Left lobe of liver (tissue), 2 donors: ENCODE data around the gene LMF1. TPM values are rescaled to one million over a fixed set of nuclear protein-coding genes. Genes with fewer than 3 reads are reported as not detected.
"Not testable (repeated sequence)": the region's sequence is repeated elsewhere in the genome, so short reads cannot be mapped to it uniquely, and the experiment has no call there.

Source experiments
- ATAC-seq: fragments of 200-7000 bp; cut with Tn5 transposase; one replicate; pipeline ENCODE4 v1.9.1; 2020; ENCODE audit warnings: mild to moderate bottlenecking, moderate library complexity
- DNase-seq: peaks from one replicate; pipeline ENCODE4 v3.0.0-alpha.2; 2020; ENCODE audit warnings: low spot score
- total RNA-seq: library from RNA; stranded (reverse); gene quantifications from one replicate; pipeline ENCODE4 v1.2.1, GENCODE V29; 2021
- donor health status: DM: no; HTN: no; CAD: no; lungs with moderate emphysema.
- donor health status: DM: no; HTN: yes; CAD: no.

The LMF1 gene
- total RNA-seq, 1 donor from 2014 or later, result 13.5 TPM

DNA sequence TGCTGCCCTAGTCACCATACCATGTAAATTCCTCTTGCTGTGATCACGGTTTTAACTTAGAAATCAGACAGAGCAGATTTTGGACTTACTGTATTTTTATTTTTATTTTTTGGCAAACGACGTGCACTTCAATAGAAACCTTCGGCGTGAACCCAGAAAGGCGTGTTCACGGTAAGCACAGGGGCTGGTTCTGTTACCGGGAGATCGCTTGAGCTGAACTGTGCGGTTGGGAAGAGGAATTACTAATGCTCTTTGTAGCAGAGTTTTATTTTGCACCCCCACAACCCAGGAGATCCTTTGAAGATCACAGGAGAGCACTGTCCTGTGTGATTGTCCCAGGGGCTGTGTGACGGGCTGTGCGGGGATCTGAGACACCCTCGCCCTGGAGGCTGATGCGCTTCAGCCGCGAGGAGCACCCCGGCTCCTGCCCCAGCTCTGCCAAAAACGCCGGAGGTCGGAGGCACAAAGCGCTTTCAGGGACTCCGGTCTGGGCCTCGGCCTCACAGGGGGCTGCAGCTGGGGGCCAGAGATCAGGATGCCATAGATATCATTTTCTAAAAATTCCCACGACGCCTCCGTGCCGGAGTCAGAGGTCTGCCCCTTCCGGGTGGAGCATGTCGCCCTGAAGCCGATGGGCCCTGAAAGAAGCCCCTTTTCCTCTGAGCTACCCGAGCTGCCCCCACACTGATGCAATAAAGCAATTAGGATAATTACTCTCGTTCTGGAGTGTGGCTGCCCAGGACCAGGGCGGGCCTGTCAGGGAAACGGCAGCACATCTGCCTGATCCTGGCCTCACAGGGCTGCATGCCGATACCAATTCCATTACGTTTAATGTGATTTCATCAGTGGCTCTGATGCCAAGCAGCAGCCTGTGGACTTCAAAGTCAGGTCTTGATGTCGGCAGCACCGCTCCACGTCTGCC lies 71.8 kb downstream of the LMF1 start:
- ATAC-seq (no peak), DNase-seq (no peak)

- ATAC-seq (no peak), DNase-seq (no peak)
Measured at GRCh38 chr16:898216-898615, 72.6 kb downstream of the LMF1 start.

- ATAC-seq (no peak), DNase-seq (no peak)
Measured at GRCh38 chr16:897701-898100, 73.1 kb downstream of the LMF1 start.

- ATAC-seq, result no peak
Measured at GRCh38 chr16:897200-897543, 73.6 kb downstream of the LMF1 start.

DNA sequence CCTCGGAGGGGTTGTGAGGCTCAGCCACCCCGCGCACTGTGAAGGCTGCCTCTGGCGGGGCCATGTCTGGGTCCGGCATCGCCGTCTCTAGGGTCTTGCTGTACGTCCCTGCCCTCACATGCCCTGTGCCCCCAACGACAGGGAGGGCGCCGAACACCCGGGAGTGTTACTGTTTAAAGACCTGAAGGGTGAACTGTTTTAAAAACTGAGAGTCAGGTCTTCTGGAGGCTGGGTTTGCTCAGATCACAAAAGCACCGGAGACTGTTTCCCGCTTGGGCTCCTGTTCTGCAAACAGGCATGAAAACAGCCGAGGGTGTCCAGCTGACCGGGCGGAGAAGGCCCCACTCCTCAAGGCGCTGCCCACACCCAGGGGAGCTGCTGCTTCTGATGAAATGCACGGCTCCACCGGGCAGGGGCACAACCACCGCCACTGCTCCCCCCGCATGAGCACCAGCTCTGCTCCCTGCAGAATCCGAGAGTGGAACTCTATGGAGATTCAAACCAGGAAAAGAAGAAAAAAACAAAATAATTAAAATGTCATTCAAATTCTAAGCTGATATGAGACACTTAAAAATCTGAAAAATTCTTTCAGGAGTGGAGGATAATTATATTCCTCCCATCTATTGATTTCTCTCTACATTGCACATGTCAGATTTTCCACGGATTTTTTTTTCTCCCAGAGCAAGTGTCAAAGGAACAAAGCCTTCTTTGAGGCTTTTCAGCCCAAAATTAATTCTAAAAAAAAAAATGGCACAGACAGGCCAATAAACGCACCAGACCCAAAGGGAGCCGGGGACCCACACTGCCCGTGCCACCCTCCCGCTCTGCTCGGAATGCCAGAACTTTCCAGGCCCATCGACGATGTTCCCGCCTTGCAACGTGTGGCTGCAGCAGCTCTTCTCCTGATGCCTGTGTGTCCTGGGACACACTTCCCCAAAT lies 74.3 kb downstream of the LMF1 start:
- no peak for DNase-seq

More at GRCh38 chr16:897200-897543, 73.6 kb downstream of the LMF1 start:
- no peak for DNase-seq

GRCh38 chr16:895371-895770 lies 75.4 kb downstream of the LMF1 start:
- ATAC-seq (no peak), DNase-seq (no peak)

More for the DNA sequence above, 74.3 kb downstream of the LMF1 start:
- no peak for ATAC-seq

GRCh38 chr16:894841-895240 lies 75.9 kb downstream of the LMF1 start:
- ATAC-seq (no peak), DNase-seq (no peak)

GRCh38 chr16:894136-894535 lies 76.6 kb downstream of the LMF1 start:
- ATAC-seq (no peak), DNase-seq (no peak)

GRCh38 chr16:893360-893759 lies 77.4 kb downstream of the LMF1 start:
- DNase-seq (no peak), ATAC-seq (no peak)

DNA sequence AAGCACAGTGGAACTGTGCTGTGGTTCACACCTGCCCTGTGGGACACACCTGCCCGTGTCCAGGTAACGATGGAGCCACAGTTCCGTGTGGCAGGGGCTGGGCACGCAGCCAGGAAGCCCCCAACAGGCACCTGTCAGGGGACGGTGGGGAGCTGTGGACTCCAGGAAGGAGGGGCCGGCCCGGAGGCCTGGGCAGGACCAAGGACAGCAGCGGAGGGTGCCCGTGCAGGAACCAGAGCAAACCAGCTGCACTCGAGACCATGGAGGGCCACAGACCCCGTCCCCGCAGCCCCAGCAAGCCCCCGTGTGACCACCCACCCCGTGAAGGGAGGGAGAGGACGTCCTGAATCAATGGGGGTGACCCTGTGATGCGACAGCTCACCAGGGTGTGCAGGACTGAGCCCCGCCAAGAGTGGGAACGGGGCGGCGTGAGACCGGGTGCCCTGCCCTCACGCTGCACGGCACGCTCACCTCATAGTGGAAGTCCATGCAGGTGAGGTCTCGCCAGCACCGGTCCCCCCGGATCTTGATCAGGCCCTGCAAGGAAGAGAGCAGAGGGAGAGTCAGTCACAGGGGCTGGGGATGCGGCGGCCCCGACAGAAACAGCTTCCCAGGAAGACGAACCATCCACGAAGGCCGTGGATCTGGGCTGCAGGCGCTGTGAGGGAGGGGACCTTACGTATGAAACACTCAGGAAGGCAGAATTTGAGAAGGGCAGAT lies 78.1 kb downstream of the LMF1 start:
- ATAC-seq (no peak), DNase-seq (no peak)

- no peak for ATAC-seq
Measured at GRCh38 chr16:892006-892405, 78.8 kb downstream of the LMF1 start.

GRCh38 chr16:891353-891740 lies 79.4 kb downstream of the LMF1 start:
- DNase-seq (no peak), ATAC-seq (no peak)

More at GRCh38 chr16:892006-892405, 78.8 kb downstream of the LMF1 start:
- no peak for DNase-seq

GRCh38 chr16:890716-891352 lies 80.0 kb downstream of the LMF1 start:
- ATAC-seq, result no peak
- no peak for DNase-seq

GRCh38 chr16:890217-890616 lies 80.6 kb downstream of the LMF1 start:
- DNase-seq (no peak), ATAC-seq (no peak)

DNA sequence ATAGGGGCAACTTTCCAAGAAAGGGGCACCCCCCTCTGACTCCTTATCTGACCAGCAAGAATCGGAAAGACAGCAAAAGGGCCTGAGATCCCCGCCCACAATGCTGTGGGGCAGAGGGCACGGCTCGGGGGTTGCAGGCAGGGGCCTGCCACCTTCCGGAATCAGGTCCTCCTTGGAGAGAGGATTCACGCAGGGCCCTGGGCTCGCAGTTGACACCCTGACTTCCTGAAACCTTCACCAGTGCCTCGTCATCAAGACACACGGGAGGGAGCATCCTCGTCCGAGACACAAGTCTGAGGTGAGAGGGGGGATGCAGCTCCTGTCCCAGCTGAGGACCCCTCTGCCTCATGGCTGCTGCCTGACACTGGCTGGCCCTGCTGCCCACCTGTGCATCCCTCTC lies 81.2 kb downstream of the LMF1 start:
- no peak for DNase-seq
- ATAC-seq, result no peak

GRCh38 chr16:888901-889570 lies 81.7 kb downstream of the LMF1 start:
- no peak for DNase-seq
- no peak for ATAC-seq

DNA sequence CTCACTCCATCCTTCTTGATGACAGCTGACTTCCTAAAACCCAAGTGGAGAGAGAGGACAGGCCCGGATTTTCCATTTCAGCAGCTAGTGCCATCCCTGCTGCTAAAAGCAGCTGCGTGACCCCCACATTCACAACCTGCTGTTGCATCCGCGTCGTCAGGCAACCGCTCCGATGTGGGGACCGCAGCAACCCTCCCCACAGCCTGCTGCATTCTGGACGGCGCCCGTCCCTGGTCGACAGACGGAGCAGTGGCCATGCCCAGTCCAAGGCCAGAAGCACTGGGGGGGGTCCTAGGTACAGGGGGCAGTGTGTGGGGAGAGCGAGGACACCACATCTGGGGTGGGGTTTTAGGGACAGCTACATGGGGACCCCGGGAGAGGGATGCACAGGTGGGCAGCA lies 82.3 kb downstream of the LMF1 start:
- not testable (repeated sequence) for DNase-seq, ATAC-seq

DNA sequence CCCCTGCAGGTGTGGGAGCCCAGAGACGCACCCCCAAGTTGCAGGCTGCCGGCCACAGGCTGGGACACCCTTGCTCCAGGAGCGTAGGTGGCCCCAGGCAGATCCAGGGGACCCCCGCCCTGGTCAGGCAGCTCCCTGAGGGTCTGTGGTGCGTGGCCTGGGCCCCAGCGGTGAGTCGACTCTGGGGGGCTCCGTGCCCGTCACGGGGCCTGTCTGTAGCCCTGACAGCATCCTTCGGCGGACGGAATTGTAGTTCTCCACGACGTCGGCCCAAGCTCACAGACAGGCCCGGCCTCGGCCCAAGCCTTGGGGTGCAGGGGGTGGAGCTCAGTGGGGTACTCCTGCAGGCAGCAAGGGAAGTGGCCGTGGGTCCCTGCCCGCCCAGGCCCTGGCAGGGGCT lies 82.9 kb downstream of the LMF1 start:
- ATAC-seq, result no peak
- DNase-seq, result no peak

GRCh38 chr16:886802-887731 lies 83.7 kb downstream of the LMF1 start:
- ATAC-seq, result no peak
- DNase-seq, result no peak
